HG02938 (cell line): ENCODE results near the gene TNP2.
A peak's percentile ranks its signal among the peaks of the same experiment; 100 is the strongest.

Source experiments
- ATAC-seq: cut with Tn5 transposase; IDR thresholded peaks from one replicate; pipeline ENCODE4 v1.9.1; 2021; ENCODE audit warnings: mild to moderate bottlenecking, moderate library complexity; ENCODE audit not compliant: unreplicated experiment

TNP2 gene

DNA sequence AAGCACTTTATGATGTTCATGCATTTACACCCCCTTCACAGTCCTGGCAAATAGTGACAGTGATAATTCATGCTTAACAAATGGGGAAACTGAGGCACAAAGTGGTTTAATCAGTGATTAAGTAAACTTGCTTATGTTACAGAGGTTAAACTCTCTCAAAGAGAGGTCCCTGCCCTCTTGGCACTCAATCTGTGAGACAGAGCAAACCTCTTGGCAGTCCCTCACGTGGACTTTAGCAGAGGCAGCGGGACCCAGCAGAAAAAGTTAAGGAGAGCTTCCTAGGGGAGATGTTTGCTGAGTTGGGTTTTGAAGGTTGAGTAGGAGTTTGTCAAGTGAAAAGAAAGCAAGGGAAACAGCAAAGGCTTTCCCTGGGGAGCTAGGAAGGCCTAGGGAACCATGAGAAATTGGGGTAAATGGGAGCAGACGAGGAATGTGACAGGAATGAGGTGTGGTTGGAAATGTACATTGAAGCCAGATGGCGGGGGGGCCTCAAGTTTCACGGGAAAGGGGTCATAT, 23.8 kb downstream of the TNP2 start:
- ATAC-seq: no peak

DNA sequence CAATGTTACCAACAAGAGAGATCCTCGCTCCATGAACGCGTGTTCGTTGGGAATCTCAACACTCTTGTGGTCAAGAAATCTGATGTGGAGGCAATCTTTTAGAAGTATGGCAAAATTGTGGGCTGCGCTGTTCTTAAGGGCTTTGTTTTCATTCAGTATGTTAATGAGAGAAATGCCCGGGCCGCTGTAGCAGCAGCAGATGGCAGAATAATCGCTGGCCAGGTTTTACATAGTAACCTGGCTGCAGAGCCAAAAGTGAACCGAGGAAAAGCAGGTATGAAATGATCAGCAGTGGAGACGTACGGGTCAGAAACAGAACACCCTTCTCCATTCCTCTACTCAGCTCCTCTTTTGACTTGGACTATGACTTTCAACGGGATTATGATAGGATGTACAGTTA, 26.5 kb downstream of the TNP2 start:
- ATAC-seq: no peak

DNA sequence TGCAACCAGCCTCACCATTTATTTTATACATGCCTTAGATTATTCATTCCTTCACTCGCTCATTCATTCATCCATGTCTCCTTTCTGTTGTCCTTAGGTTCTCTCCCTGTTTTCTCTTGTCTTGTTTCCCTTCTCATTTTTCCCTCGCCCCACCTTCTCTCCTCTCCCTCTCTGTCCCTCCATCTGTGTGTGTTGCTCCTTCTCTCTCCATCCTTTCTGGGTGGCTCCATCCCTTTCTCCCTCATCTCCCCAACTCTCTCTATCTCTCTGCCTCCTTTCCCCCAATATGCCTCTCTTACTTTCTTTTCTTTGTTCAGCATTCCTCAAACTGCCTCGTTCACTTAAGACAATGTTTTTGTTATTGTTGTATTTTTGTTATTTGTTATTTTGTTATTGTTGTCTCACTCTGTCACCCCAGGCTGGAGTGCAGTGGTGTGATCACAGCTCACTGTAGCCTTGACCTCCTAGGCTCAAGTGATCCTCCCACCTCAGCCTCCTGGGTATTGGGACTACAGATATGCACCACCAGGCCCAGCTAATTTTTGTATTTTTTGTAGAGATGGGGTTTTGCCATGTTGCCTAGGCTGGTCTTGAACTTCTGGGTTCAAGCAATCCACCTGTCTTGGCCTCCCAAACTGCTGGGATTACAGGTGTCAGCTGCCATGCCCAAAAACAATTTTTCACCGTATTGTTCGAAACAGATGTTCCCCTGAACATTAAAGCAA, 27.5 kb downstream of the TNP2 start:
- no peak for ATAC-seq

DNA sequence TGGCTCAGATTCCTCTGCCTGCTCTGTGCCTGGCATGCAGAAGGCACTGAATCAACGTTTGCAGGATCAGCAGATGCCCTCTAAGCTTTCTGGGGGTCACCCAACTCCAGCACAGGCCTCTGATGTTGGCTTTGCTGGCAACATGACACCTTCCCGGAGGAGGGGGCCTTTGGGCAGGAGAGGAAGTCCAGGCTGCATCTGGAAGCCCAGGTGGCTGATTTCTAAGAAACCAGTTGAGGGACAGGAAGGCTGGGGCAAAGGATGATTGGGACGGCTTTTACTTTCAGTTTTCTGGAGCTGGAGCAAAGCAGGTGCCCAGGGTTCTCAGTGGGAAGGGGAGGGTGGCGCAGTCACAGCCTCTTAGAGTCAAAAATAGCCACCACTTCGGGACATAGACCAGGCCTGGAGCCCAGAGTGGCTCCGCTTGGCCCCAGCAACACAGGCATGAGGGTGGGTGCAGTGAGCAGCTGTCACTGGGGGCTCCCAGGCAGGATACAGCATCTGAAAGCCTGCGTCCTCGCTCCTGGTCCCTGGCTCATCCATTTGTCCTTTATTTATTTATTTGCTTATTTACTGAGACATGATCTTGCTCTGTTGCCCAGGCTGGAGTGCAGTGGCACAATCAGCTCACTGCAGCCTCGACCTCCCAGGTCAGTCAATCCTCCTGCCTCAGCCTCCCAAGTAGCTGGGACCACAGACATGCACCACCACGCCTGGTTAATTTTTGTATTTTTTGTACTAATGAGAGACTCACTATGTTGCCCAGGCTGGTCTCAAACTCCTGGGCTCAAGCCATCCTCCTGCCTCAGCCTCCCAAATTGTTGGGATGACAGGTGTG, 28.3 kb downstream of the TNP2 start:
- no peak for ATAC-seq

DNA sequence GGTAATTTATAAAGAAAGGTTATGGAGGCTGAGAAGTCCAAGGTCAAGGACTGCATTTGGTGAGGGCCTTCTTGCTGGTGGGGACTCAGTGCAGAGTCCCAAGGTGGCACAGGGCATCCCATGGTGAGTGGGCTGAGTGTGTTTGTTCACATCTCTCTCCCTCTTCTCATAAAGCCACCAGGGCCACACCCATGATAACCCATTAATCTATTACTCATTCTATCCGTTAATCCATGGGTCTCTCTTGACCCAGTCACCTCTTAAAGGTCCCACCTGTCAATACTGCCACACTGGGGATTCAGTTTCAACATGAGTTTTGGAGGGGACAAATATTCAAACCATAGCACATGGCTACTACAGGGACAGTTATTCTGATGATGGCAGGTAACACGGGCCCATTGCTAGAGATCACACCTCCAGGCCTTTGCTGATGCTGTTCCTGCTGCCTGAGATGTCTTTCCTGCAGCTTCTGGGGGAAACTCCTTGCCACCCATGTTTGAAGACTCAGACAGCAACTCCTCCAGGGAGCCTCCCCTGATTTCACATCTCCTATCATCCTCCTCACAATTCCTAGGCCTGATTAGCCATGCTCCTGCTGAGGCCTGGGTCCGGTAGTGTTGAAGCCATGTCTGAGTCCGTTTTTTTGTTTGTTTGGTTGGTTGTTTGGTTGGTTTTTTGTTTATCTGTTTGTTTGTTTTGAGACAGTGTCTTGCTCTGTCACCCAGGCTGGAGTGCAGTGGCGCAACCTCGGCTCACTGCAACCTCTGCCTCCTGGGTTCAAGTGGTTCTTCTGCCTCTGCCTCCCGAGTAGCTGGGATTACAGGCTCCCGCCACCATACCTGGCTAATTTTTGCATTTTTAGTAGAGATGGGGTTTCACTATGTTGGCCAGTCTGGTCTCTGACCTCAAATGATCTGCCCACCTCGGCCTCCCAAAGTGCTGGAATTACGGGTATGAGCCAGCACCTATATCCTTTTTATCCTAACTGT, 29.2 kb downstream of the TNP2 start:
- no peak for ATAC-seq

DNA sequence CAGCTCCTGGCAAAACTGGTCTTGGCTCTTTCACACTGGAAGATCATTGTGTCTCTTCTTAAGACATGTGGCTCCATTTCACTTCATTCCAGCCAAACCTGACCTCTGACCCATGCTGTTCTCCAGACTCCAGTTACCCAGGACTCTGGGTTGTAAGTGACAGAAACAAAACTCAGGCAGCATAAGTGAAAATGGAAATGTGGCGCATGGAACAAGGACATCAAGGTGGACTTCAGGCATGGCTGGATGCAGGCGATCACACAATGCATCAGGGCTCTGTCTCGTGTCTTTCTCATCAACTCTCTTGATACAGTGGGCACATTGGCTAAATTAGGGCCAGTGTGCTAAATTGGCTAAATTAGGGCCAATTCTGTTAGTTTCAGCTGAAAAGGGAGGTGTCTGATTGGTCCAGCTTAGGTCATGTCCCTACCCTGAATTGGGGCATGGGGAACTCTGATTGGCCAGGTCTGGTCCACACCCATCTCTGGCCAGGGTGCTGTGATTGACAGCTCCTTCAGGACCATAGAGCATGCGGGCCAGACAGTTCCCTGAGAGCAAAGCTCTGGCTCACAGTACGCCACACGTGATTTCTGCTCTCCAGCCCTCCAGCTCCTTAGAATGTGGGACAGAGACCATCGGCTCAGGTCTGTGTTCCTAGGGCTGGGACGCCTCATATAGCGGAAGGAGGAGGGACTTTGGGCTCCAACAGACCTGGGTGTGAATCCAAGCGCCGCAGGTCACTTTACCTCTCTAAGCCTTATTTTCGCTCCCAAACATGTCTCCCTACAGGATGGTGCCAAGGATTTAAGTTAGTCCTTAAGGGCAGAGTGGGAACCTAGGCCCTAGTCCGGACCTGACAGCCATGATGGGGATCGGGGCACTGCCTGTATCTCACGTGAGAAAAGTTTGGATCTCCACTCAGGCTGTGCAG, 30.6 kb downstream of the TNP2 start:
- no peak for ATAC-seq

DNA sequence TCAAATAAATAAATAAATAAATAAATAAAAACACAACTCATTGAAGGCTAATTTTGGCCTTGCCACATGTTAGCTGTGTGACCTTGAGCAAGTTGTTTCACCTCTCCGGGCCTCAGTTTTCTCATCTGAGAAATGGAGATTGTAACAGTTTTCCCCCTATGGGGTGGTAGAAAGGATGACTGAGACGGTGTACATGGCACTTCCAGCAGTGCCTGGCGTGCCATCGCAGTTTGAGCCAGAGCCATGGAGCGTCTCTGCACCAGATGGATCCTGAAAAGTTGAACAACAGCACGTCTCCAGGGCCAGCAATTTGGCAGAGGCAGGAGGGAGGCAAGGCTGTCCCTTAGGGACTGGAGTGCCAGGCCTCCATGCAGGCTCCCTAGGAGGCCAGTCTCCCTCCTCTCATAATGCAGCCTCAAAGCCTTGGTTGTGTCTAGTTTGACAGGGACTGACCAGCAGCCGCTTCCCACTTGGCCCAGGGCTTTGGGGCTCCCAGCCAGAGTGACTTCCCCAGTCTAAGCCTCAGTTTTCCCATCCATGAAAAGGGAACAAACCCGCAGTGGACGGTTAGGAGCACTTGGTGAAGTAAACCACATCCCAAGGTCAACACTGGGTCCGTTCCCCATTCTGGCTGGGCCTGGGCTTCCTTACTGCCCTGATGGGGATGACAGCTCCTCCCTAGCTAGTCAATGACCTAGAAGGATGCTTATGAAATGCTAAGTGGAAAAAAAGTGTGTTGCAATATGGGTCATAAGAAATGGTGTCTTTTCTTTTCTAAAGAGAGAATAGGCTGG, 32.5 kb downstream of the TNP2 start:
- no peak for ATAC-seq

DNA sequence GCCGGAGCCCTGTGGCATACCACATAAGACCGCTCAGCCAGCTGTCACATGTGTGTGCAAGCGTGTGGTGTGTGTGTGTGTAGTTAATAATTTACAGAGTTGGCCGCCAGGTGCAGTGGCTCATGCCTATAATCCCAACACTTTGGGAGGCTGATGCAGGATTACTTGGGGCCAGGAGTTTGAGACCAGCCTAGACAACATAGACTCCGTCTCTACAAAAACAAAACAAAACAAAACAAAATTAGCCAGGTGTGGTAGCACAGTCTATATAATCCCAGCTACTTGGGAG, 33.5 kb downstream of the TNP2 start:
- ATAC-seq: no peak

DNA sequence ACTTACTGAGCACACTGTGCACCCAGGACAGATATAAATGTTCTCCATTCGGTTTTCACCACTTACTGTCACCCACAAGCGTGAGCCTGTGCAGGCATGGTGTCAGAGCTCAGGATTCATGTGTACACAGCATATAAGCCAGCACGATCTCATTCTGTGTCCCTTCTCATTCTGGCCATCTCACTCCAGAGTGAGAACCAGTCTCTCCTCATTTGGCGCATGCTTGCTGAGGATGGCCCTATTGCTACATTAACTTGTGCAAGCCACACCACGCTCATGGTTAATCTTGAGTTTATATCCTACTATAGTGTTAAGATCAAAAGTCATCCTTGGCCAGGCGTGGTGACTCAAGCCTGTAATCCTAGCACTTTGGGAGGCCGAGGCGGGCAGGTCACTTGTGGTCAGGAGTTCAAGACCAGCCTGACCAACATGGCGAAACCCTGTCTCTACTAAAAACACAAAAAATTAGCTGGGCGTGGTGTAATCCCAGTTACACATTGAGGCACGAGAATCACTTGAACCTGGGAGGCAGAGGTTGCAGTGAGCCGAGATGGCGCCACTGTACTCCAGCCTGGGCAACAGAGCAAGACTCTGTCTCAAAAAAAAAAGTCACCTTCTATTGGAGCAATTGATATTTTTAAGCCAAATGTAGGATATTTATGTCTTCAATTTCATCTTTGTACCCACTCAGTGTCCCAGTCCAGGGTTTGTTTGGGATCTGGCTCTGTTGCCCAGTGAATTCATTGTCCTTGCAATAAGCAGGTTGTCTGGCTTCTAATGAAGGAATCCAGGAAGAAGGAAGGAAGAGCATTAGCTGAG, 34.0 kb downstream of the TNP2 start:
- ATAC-seq: no peak

DNA sequence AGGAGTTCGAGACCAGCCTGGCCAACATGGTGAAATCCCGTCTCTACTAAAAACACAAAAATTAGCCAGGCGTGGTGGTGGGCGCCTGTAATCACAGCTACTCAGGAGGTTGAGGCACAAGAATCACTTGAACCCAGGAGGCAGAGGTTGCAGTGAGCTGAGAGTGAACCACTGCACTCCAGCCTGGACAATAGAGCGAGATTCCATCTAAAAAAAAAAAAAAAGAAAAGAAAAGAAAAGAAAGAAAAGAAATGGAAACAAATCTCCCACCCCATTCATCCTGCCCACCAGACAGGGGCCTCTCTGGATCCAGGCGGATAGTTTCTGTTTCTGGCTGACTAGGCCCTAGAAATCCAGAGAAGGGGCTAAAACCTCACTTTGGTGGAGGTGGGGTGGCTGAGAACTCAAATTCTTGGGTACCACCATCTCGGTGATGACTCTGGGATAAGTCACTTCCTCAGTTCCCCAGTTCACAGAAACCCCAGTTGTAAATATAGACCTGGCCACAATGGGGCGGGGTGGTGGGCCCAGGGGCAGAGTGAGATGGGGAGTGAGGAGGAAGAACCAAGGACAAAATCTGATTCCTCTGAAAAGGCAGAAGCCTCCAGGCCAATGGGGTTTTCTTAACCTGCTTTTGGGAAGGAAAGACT, 35.3 kb downstream of the TNP2 start:
- no peak for ATAC-seq

DNA sequence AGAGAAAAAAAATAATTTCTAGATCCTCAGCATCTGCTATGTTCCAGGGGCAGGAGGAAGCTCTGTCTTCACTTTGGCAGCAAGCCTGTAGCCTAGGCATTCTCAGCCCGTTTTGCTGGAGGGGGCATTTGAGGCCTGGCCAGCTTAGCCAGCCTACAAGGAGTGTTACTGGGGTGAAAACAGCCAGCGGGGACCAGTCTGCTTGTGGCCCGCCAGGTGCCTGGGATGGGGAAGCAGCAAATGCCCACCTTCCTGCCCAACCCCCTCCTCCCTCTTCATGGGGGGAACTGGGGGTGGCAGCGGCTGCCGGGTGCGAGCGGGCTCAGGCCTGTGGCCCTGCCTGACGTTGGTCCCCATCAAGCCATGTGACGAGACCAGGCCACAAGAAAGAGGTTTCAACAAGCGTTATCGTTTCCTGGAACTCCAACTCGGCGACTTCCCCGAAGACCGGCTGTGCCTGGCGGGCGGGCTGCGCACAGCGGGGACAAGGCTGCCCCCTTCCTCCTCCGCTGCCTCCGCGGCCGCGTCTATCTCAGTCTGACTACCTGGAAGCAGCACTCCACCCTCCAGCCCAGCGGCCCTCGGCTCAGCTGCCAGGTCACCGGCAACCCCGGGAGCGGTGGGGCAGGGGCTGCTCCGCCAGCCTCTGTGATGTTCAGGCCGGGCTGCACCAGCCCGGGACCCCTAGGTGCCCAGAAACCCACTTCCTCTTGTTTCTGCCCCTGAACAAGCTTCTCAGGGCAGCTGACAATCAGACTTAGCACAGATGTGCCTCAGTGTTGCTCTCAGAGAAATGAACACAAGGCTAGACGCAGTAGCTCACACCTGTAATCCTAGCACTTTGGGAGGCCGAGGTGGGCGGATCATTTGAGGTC, 36.0 kb downstream of the TNP2 start:
- peak; percentile 61 for ATAC-seq

DNA sequence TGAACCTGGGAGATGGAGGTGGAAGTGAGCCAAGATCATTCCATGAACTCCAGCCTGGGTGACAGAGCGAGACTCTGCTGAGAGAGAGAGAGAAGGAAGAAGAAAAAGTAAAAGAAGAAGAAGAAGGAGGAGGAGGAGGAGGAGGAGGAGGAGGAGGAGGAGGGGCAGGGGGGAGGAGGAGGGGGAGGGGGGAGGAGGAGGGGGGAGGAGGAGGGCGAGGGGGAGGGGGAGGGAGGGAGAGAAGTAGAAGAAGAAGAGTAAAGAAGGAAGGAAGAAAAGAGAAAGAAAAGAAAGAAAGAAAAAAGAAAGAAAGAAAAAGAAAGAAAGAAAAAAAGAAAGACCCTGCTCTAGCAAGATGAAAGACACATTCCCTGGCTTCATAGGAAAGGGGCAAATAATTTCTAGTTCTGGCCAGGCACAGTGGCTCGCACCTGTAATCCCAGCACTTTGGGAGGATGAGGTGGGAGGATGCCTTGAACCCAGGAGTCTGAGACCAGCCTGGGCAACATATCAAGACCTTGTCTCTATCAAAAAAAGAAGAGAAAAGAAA, 36.7 kb downstream of the TNP2 start:
- no peak for ATAC-seq

DNA sequence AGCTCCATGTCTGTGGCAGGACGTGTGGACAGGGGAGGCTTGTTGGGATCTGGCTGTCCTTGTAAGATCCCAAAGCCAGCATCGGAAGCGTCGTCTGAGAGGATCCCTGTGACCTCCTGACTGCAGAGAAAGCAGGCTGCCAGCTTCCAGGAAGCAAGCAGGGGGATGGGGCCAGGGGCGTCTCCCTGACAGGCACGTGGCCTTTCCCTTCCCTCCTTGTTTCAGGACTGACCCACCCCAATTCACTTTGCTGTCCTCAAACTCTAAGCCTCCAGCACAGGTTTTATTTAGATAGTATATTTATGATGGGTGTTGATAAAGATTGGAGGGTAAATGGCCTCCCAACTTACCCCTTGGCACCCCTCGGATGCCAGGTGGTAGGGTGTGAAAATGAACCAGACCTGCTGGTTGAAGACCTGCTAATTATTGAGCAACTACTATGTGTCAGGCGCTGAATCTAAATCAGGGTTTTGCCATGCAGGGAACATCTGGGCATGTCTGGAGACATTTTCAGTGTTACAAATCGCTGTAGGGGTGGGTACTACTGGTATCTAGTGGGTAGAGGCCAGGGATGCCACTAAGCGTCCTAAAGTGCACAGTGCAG, 37.7 kb downstream of the TNP2 start:
- no peak for ATAC-seq

DNA sequence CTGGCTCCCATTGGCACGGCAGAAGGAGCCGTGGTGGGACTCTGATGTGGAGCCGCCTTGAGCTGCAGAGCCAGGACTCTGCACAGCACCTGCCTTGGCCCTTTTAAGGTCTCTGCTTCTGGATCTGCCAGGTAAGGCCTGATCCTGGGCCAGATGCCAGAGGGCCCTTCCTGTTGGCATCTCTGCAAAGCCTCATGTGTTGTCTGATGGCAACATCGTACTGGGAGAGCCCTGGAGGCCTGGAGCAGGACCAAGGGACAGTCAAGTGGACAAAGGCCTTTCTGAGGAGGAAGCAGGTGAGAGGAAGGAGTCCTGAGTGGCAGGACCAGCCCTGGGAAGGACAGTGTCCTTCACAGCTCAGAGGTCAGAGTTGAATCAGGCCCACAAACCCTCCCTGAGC, 39.2 kb downstream of the TNP2 start:
- no peak for ATAC-seq

DNA sequence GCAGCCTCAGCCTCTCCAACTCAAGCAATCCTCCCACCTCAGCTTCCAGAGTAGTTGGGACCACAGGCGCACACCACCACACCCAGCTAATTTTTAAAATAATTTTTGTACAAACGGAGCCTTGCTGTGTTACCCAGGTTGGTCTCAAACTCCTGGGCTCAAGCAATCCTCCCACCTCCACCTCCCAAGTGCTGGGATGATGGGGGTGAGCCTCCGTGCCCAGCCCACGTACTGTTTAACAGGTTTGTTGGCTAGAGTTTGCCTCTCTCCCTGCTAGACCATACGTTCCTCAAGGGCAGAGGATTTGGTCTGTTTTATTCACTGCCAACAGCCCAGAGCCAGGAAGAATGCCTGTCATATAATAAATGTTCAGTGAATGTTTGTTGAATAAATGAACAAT, 39.7 kb downstream of the TNP2 start:
- ATAC-seq: no peak
